Neural cell (in vitro differentiated cells): ENCODE data around the gene ZNF23. TPM values are rescaled to one million over a fixed set of nuclear protein-coding genes. Genes with fewer than 3 reads are reported as not detected.

ENCODE experiments used
- H2AFZ ChIP-seq: fragments of 200-600, 300-800 bp; sonication (generic), shearing (Covaris generic); 2 replicates; pipeline ENCODE4 v1.6.0; 2014; ENCODE audit warnings: low read depth, mild to moderate bottlenecking, antibody characterized with exemption, low read length, moderate library complexity
- H3F3A ChIP-seq: fragments of 200-600 bp; shearing (Covaris generic); 2 replicates; pipeline ENCODE4 v1.6.1; 2016; ENCODE audit warnings: mild to moderate bottlenecking, moderate library complexity, mixed read lengths, antibody characterized with exemption, low read length; ENCODE audit not compliant: insufficient read depth, poor library complexity, severe bottlenecking
- H3K27ac ChIP-seq: fragments of 200-600, 300-800 bp; sonication (generic), shearing (Covaris generic); 2 replicates; pipeline ENCODE4 v1.5.1; 2014; ENCODE audit warnings: mild to moderate bottlenecking, low read length, moderate library complexity
- H3K27me3 ChIP-seq: fragments of 300-800, 200-600 bp; sonication (generic), shearing (Covaris generic); 2 replicates; pipeline ENCODE4 v1.6.0; 2014; ENCODE audit warnings: mild to moderate bottlenecking, low read depth, low read length, moderate library complexity; ENCODE audit not compliant: insufficient read depth
- H3K36me3 ChIP-seq: fragments of 300-800, 200-600 bp; sonication (generic), shearing (Covaris generic); 2 replicates; pipeline ENCODE4 v1.5.1; 2014; ENCODE audit warnings: mild to moderate bottlenecking, antibody characterized with exemption, low read length, moderate library complexity; ENCODE audit not compliant: insufficient read depth
- H3K4me2 ChIP-seq: fragments of 300-800, 200-600 bp; sonication (generic), shearing (Covaris generic); 2 replicates; pipeline ENCODE4 v1.6.0; 2014; ENCODE audit warnings: mild to moderate bottlenecking, low read length
- H3K4me3 ChIP-seq: fragments of 300-800, 200-600 bp; sonication (generic), shearing (Covaris generic); 2 replicates; pipeline ENCODE4 v1.5.1; 2014; ENCODE audit warnings: mild to moderate bottlenecking, low read length, moderate library complexity
- H3K79me2 ChIP-seq: fragments of 200-600 bp; shearing (Covaris generic); replicated peaks from 2 replicates; pipeline ENCODE4 v1.6.0; 2014; ENCODE audit warnings: mild to moderate bottlenecking, low read length, moderate library complexity; ENCODE audit not compliant: insufficient read depth
- H3K9ac ChIP-seq: fragments of 300-800, 200-600 bp; sonication (generic), shearing (Covaris generic); 2 replicates; pipeline ENCODE4 v1.6.1; 2016; ENCODE audit warnings: mild to moderate bottlenecking, low read length, mixed read lengths
- H3K9me2 ChIP-seq: fragments of 200-600 bp; shearing (Covaris generic); 2 replicates; pipeline ENCODE4 v1.6.1; 2016; ENCODE audit warnings: mild to moderate bottlenecking, low read length, mixed read lengths; ENCODE audit not compliant: insufficient read depth
- H3K9me3 ChIP-seq: fragments of 200-600, 300-800 bp; sonication (generic), shearing (Covaris generic); 2 replicates; pipeline ENCODE4 v1.6.1; 2016; ENCODE audit warnings: mild to moderate bottlenecking, mixed run types, low read length, moderate library complexity, mixed read lengths
- H4K20me1 ChIP-seq: fragments of 200-600 bp; shearing (Covaris generic); 2 replicates; pipeline ENCODE4 v1.6.1; 2016; ENCODE audit warnings: mild to moderate bottlenecking, mixed run types; ENCODE audit not compliant: insufficient read depth
- EP300 ChIP-seq: fragments of 450-650 bp; conservative IDR thresholded peaks from 2 replicates; pipeline ENCODE4 v1.6.1; 2014; ENCODE audit warnings: antibody characterized with exemption, mild to moderate bottlenecking, moderate library complexity; ENCODE audit not compliant: poor library complexity, severe bottlenecking
- EZH2 ChIP-seq: fragments of 200-600, 300-800 bp; shearing (Covaris generic), sonication (generic); IDR thresholded peaks from 2 replicates; pipeline ENCODE4 v1.6.1; 2014; ENCODE audit warnings: antibody characterized with exemption, low read length, borderline replicate concordance, mild to moderate bottlenecking; ENCODE audit not compliant: insufficient read depth, poor library complexity, severe bottlenecking
- MXI1 ChIP-seq: fragments of 450-650 bp; conservative IDR thresholded peaks from 2 replicates; pipeline ENCODE4 v1.6.1; 2014; ENCODE audit warnings: antibody characterized with exemption, mild to moderate bottlenecking; ENCODE audit not compliant: poor library complexity, severe bottlenecking
- POLR2AphosphoS5 ChIP-seq: IDR thresholded peaks from 2 replicates; pipeline ENCODE4 v1.6.1; 2012
- RAD21 ChIP-seq: fragments of 450-650 bp; conservative IDR thresholded peaks from 2 replicates; pipeline ENCODE4 v1.6.1; 2014; ENCODE audit warnings: antibody characterized with exemption, mild to moderate bottlenecking, moderate library complexity
- SMC3 ChIP-seq: fragments of 450-650 bp; conservative IDR thresholded peaks from 2 replicates; pipeline ENCODE4 v1.6.1; 2014; ENCODE audit warnings: antibody characterized with exemption, mild to moderate bottlenecking, moderate library complexity; ENCODE audit not compliant: poor library complexity
- TAF1 ChIP-seq: IDR thresholded peaks from 2 replicates; pipeline ENCODE4 v1.6.1; 2012; ENCODE audit warnings: low read depth
- polyA plus RNA-seq: library from polyadenylated mRNA; depleted of rRNA; stranded (reverse); fragments of >200 nt; gene quantifications from 2 replicates; pipeline ENCODE4 v1.2.3, GENCODE V29; 2014
- TF ChIP-seq, protein P1 (sequence below): fragments of 450-650 bp; IDR thresholded peaks from 2 replicates; pipeline ENCODE4 v1.5.1; 2014; ENCODE audit warnings: antibody characterized with exemption, mild to moderate bottlenecking, moderate library complexity; ENCODE audit not compliant: poor library complexity, severe bottlenecking
- TF ChIP-seq, protein P2 (sequence below): IDR thresholded peaks from 2 replicates; pipeline ENCODE4 v1.6.1; 2012; ENCODE audit warnings: borderline replicate concordance

ZNF23 gene
- polyA plus RNA-seq, 1 donor from 2014 or later: 40.4 TPM

DNA sequence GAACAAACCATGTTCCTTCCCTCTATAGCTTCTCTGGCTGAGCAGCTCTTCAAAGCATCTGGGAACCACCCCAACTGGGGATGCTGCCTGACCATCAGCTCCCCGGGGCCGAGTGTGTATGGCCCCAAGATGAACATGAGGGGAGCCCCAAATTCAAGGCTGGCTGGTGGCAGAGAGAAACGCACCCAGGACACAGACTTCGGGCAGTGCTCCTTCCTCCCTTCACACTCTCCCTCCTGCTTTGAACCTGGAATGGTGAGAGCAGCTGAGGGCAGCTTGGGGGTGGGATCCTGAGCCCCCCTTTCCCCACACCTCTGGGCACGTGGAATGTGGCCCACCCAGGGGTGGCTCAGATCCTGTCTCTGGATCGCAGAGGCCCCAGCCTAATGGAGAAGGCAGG is 37.4 kb downstream of the ZNF23 start:
- Histone ChIP-seq H3K9me2 (no peaks in the 10 kb centered on the region), H3K4me3 (no peak overlapping the region), H4K20me1 (no peaks in the 10 kb centered on the region), H3K36me3 (no peaks in the 10 kb centered on the region), H3F3A (no peaks in the 10 kb centered on the region), H3K27ac (no peak overlapping the region), H3K9ac (no peak overlapping the region), H3K4me2 (no peak overlapping the region), H3K79me2 (no peaks in the 10 kb centered on the region), H3K27me3 (peaks cover 25% of the 10 kb centered on the region), H3K9me3 (no peaks in the 10 kb centered on the region), H2AFZ (no peak overlapping the region)
- no peak for TF ChIP-seq POLR2AphosphoS5
- TF ChIP-seq, protein P1, sequence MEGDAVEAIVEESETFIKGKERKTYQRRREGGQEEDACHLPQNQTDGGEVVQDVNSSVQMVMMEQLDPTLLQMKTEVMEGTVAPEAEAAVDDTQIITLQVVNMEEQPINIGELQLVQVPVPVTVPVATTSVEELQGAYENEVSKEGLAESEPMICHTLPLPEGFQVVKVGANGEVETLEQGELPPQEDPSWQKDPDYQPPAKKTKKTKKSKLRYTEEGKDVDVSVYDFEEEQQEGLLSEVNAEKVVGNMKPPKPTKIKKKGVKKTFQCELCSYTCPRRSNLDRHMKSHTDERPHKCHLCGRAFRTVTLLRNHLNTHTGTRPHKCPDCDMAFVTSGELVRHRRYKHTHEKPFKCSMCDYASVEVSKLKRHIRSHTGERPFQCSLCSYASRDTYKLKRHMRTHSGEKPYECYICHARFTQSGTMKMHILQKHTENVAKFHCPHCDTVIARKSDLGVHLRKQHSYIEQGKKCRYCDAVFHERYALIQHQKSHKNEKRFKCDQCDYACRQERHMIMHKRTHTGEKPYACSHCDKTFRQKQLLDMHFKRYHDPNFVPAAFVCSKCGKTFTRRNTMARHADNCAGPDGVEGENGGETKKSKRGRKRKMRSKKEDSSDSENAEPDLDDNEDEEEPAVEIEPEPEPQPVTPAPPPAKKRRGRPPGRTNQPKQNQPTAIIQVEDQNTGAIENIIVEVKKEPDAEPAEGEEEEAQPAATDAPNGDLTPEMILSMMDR: no peak
- TF ChIP-seq, protein P2, sequence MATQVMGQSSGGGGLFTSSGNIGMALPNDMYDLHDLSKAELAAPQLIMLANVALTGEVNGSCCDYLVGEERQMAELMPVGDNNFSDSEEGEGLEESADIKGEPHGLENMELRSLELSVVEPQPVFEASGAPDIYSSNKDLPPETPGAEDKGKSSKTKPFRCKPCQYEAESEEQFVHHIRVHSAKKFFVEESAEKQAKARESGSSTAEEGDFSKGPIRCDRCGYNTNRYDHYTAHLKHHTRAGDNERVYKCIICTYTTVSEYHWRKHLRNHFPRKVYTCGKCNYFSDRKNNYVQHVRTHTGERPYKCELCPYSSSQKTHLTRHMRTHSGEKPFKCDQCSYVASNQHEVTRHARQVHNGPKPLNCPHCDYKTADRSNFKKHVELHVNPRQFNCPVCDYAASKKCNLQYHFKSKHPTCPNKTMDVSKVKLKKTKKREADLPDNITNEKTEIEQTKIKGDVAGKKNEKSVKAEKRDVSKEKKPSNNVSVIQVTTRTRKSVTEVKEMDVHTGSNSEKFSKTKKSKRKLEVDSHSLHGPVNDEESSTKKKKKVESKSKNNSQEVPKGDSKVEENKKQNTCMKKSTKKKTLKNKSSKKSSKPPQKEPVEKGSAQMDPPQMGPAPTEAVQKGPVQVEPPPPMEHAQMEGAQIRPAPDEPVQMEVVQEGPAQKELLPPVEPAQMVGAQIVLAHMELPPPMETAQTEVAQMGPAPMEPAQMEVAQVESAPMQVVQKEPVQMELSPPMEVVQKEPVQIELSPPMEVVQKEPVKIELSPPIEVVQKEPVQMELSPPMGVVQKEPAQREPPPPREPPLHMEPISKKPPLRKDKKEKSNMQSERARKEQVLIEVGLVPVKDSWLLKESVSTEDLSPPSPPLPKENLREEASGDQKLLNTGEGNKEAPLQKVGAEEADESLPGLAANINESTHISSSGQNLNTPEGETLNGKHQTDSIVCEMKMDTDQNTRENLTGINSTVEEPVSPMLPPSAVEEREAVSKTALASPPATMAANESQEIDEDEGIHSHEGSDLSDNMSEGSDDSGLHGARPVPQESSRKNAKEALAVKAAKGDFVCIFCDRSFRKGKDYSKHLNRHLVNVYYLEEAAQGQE: no peak
- TF ChIP-seq MXI1: no peak
- no peak for TF ChIP-seq EZH2
- TF ChIP-seq RAD21: no peak
- no peak for TF ChIP-seq SMC3
- no peak for TF ChIP-seq EP300
- TF ChIP-seq TAF1: no peak

DNA sequence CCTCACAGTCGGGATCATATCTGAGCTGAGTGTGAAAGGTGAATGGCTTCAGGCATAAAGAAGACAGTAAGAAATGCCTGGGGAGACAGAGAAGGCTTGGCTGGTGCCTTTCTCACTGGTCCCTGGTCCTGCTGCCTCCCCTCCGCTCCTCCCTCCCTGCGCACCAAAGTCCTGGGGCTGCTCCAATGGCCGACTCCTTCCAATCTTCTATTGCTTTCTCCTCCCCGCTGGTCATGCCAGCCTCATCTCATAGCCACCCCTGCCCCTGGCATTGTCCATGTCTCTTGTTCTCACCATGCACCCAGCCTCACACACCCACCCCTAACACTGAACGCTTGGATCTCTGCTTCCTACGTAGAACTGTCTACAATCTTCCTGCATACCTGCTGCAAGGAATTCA is 38.2 kb downstream of the ZNF23 start:
- H3K4me3 ChIP-seq: no peak overlapping the region
- no peak overlapping the region for H3K27ac ChIP-seq
- H2AFZ ChIP-seq: no peak overlapping the region
- no peaks in the 10 kb centered on the region for H3K9me3 ChIP-seq
- no peaks in the 10 kb centered on the region for H3K79me2 ChIP-seq
- H3K36me3 ChIP-seq: no peaks in the 10 kb centered on the region
- H3K9ac ChIP-seq: no peak overlapping the region
- TF ChIP-seq MXI1: no peak
- no peak for TF ChIP-seq RAD21
- no peak for TF ChIP-seq SMC3
- TF ChIP-seq TAF1: no peak
- TF ChIP-seq, protein P2: no peak
- TF ChIP-seq, protein P1: no peak
- no peak for TF ChIP-seq EP300
- TF ChIP-seq EZH2: no peak
- TF ChIP-seq POLR2AphosphoS5: no peak
- no peak overlapping the region for H3K4me2 ChIP-seq
- peaks cover 25% of the 10 kb centered on the region for H3K27me3 ChIP-seq
- H3K9me2 ChIP-seq: no peaks in the 10 kb centered on the region
- no peaks in the 10 kb centered on the region for H4K20me1 ChIP-seq
- H3F3A ChIP-seq: no peaks in the 10 kb centered on the region
